GM23338 (cell line): Measurements from ENCODE around the gene L3MBTL1. TPM values are rescaled to one million over a fixed set of nuclear protein-coding genes. Genes with fewer than 3 reads are reported as not detected.

Experiments
- ATAC-seq: fragments of 200-7000 bp; cut with Tn5 transposase; 3 replicates; pipeline ENCODE4 v1.9.1; 2020
- DNase-seq: peaks from one replicate; pipeline ENCODE4 v3.0.0-alpha.2; 2015; ENCODE audit warnings: low spot score
- H2AFZ ChIP-seq: fragments of 200-600 bp; sonication (generic); 2 replicates; pipeline ENCODE4 v1.8.0; 2016; ENCODE audit warnings: antibody characterized with exemption, mild to moderate bottlenecking, moderate library complexity
- H3F3A ChIP-seq: fragments of 200-600 bp; sonication (generic); replicated peaks from 2 replicates; pipeline ENCODE4 v1.8.0; 2017; ENCODE audit warnings: antibody characterized with exemption, mixed run types, low read depth
- H3K27ac ChIP-seq: fragments of 200-600 bp; sonication (generic); 2 replicates; pipeline ENCODE4 v1.6.1; 2016; ENCODE audit warnings: low read depth
- H3K27me3 ChIP-seq: fragments of 200-600 bp; sonication (generic); 2 replicates; pipeline ENCODE4 v1.8.0; 2016; ENCODE audit warnings: mild to moderate bottlenecking, mixed run types, moderate library complexity; ENCODE audit not compliant: insufficient read depth
- H3K36me3 ChIP-seq: fragments of 200-600 bp; sonication (generic); 2 replicates; pipeline ENCODE4 v1.8.0; 2016; ENCODE audit warnings: mild to moderate bottlenecking; ENCODE audit not compliant: insufficient read depth
- H3K4me1 ChIP-seq: fragments of 200-600 bp; sonication (generic); 2 replicates; pipeline ENCODE4 v1.8.0; 2016; ENCODE audit warnings: mild to moderate bottlenecking, moderate library complexity; ENCODE audit not compliant: insufficient read depth
- H3K4me2 ChIP-seq: fragments of 200-600 bp; sonication (generic); 2 replicates; pipeline ENCODE4 v1.7.1; 2017; ENCODE audit warnings: mixed run types
- H3K4me3 ChIP-seq: fragments of 200-600 bp; sonication (generic); 2 replicates; pipeline ENCODE4 v1.6.1; 2016; ENCODE audit warnings: mixed run types
- H3K79me2 ChIP-seq: fragments of 200-600 bp; sonication (generic); replicated peaks from 2 replicates; pipeline ENCODE4 v1.8.0; 2017; ENCODE audit warnings: mild to moderate bottlenecking; ENCODE audit not compliant: insufficient read depth
- H3K9me2 ChIP-seq: fragments of 200-600 bp; sonication (generic); 2 replicates; pipeline ENCODE4 v1.8.0; 2017; ENCODE audit not compliant: insufficient read depth
- H4K20me1 ChIP-seq: fragments of 200-600 bp; sonication (generic); replicated peaks from 2 replicates; pipeline ENCODE4 v1.8.0; 2017; ENCODE audit warnings: mild to moderate bottlenecking; ENCODE audit not compliant: insufficient read depth
- H3K27ac Mint-ChIP-seq: 2 replicates; pipeline ENCODE4 v1.8.0; 2020; ENCODE audit warnings: inconsistent platforms, mild to moderate bottlenecking, moderate library complexity, mixed read lengths
- H3K27me3 Mint-ChIP-seq: 3 replicates; pipeline ENCODE4 v1.8.0; 2022; ENCODE audit warnings: low read depth, mild to moderate bottlenecking, moderate library complexity, mixed read lengths, inconsistent platforms; ENCODE audit not compliant: insufficient read depth, poor library complexity
- H3K36me3 Mint-ChIP-seq: 3 replicates; pipeline ENCODE4 v1.8.0; 2021; ENCODE audit warnings: low read depth, mild to moderate bottlenecking, inconsistent platforms, moderate library complexity, mixed read lengths
- H3K4me1 Mint-ChIP-seq: 3 replicates; pipeline ENCODE4 v1.8.0; 2020; ENCODE audit warnings: mild to moderate bottlenecking, inconsistent platforms, mixed read lengths
- H3K4me3 Mint-ChIP-seq: 3 replicates; pipeline ENCODE4 v1.8.0; 2021; ENCODE audit warnings: moderate library complexity, mild to moderate bottlenecking, inconsistent platforms, mixed read lengths
- H3K9me3 Mint-ChIP-seq: 3 replicates; pipeline ENCODE4 v1.8.0; 2020; ENCODE audit warnings: moderate library complexity, mild to moderate bottlenecking, inconsistent platforms, mixed read lengths
- CREB1 ChIP-seq: fragments of 250-450 bp; sonication (Bioruptor Pico); IDR thresholded peaks from 2 replicates; pipeline ENCODE4 v1.5.0; 2020; ENCODE audit warnings: low read depth, mild to moderate bottlenecking, moderate library complexity
- ETS1 ChIP-seq: IDR thresholded peaks from 2 replicates; pipeline ENCODE4 v1.6.1; 2016; ENCODE audit warnings: antibody characterized with exemption
- EZH2 ChIP-seq: fragments of 200-600 bp; sonication (generic); IDR thresholded peaks from one replicate; pipeline ENCODE4 v1.8.0; 2017; ENCODE audit warnings: antibody characterized with exemption, mild to moderate bottlenecking, low read depth; ENCODE audit not compliant: unreplicated experiment
- EZH2phosphoT487 ChIP-seq: fragments of 200-600 bp; sonication (generic); IDR thresholded peaks from one replicate; pipeline ENCODE4 v1.8.1; 2018; ENCODE audit warnings: antibody characterized with exemption; ENCODE audit not compliant: unreplicated experiment
- NANOG ChIP-seq: IDR thresholded peaks from 2 replicates; pipeline ENCODE4 v1.6.1; 2016; ENCODE audit warnings: antibody characterized with exemption, borderline replicate concordance
- POLR2AphosphoS5 ChIP-seq: IDR thresholded peaks from 2 replicates; pipeline ENCODE4 v1.6.1; 2016; ENCODE audit warnings: antibody characterized with exemption, low read depth
- ZNF114 ChIP-seq: fragments of 250-450 bp; sonication (Bioruptor Pico); IDR thresholded peaks from 2 replicates; pipeline ENCODE4 v1.5.0; 2020; ENCODE audit warnings: mild to moderate bottlenecking, moderate library complexity
- ZNF462 ChIP-seq: fragments of 250-450 bp; sonication (Bioruptor Pico); IDR thresholded peaks from 2 replicates; pipeline ENCODE4 v1.5.0; 2020; ENCODE audit warnings: mild to moderate bottlenecking, moderate library complexity
- polyA plus RNA-seq: library from polyadenylated mRNA; unstranded; fragments of >200 nt; fragmentation: Nextera tagmentation; extraction: Ambion mirVana; gene quantifications from 2 replicates; pipeline ENCODE4 v1.2.1, GENCODE V29; 2016
- total RNA-seq: library from RNA; depleted of rRNA; stranded (reverse); fragments of >200 nt; shearing (Covaris generic); gene quantifications from 2 replicates; pipeline ENCODE4 v1.2.3, GENCODE V29; 2014

L3MBTL1 gene
- total and polyA plus RNA-seq, 2 experiments from 2014 or later = 6.5 to 33.6 TPM

- no peaks in the 10 kb centered on the region for H3K9me3 Mint-ChIP-seq
Measured at GRCh38 chr20:43477619-43478018, 29.9 kb upstream of the L3MBTL1 start.

More at GRCh38 chr20:43477619-43478018, 29.9 kb upstream of the L3MBTL1 start:
- no peaks in the 10 kb centered on the region for H3K27me3 ChIP-seq
- no peak for ATAC-seq
- H3K4me3 ChIP-seq = no peak overlapping the region
- no peaks in the 10 kb centered on the region for H4K20me1 ChIP-seq
- H3K27ac Mint-ChIP-seq = no peak overlapping the region
- H3F3A ChIP-seq = no peaks in the 10 kb centered on the region
- no peaks in the 10 kb centered on the region for H3K36me3 Mint-ChIP-seq
- no peak overlapping the region for H3K27ac ChIP-seq
- no peaks in the 10 kb centered on the region for H3K4me1 ChIP-seq
- H3K4me1 Mint-ChIP-seq = no peaks in the 10 kb centered on the region
- no peaks in the 10 kb centered on the region for H3K79me2 ChIP-seq
- H3K4me2 ChIP-seq = no peak overlapping the region
- TF ChIP-seq EZH2 (no peak), ZNF462 (CRISPR knock-in tag) (no peak), CREB1 (CRISPR knock-in tag) (no peak), ZNF114 (no peak), NANOG (no peak), EZH2phosphoT487 (no peak), POLR2AphosphoS5 (no peak), ETS1 (no peak)
- H3K4me3 Mint-ChIP-seq = no peak overlapping the region
- DNase-seq = no peak
- no peaks in the 10 kb centered on the region for H3K9me2 ChIP-seq
- peaks cover 4% of the 10 kb centered on the region for H3K27me3 Mint-ChIP-seq
- no peak overlapping the region for H2AFZ ChIP-seq
- no peaks in the 10 kb centered on the region for H3K36me3 ChIP-seq
